Activated T-helper 2 cell treated with anti-CD3 and anti-CD28 coated beads, Interferon-gamma antibody, Interleukin-2, Interleukin-4, amounts not matched to agents 10 μg/mL and 5 μg/mL and 100 μg/mL, durations not matched to agents 14 hours and 24 hours and 36 hours (primary cell): ENCODE data around the gene FAT1. TPM values are rescaled to one million over a fixed set of nuclear protein-coding genes. Genes with fewer than 3 reads are reported as not detected.

Source experiments
- DNase-seq: peaks from one replicate; pipeline ENCODE4 v3.0.0; 2021; ENCODE audit warnings: low spot score
- H3K27ac Mint-ChIP-seq: one replicate; pipeline ENCODE4 v1.8.0; 2021; ENCODE audit warnings: mixed read lengths
- H3K27me3 Mint-ChIP-seq: one replicate; pipeline ENCODE4 v1.8.0; 2021; ENCODE audit warnings: low read depth, mixed read lengths
- H3K36me3 Mint-ChIP-seq: one replicate; pipeline ENCODE4 v1.8.0; 2021; ENCODE audit warnings: low read depth, mixed read lengths
- H3K4me1 Mint-ChIP-seq: one replicate; pipeline ENCODE4 v1.8.0; 2021; ENCODE audit warnings: low read depth, mixed read lengths
- H3K4me3 Mint-ChIP-seq: one replicate; pipeline ENCODE4 v1.8.0; 2021; ENCODE audit warnings: low read depth, mild to moderate bottlenecking, moderate library complexity, mixed read lengths
- H3K9me3 Mint-ChIP-seq: one replicate; pipeline ENCODE4 v1.8.0; 2021; ENCODE audit warnings: mixed read lengths
- intact Hi-C: fragments of 100-400 bp; cut with micrococcal nuclease; formaldehyde crosslinking; loops from one replicate; pipeline ENCODE4 v1.15.1; 2023
- total RNA-seq: library from RNA; stranded (reverse); gene quantifications from 2 replicates; pipeline ENCODE4 v1.2.3, GENCODE V29; 2022

FAT1 gene
- total RNA-seq, 1 donor from 2014 or later, result 0.05 TPM

DNA sequence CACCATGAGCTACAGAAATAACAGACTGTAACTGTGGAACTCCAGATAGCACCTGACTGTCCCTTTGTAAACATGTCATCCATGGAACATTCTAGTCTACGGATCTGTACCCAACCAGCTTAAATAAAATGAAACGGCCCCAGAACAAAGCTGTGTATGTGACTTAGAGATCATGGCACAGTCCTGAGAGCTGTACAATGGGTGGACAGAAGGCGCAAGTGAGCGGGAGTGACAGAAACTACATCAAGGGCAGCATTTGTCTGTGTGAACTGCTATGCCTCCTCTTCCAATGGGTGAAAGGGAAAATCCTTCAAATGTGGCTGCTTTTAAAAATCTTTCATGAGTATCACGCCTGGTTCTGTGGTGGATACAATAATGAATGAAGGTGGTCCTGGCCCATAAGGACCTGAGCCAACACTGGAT is 72.5 kb downstream of the FAT1 start:
- H3K27ac Mint-ChIP-seq, result no peak overlapping the region
- DNase-seq, result no peak
- no peaks in the 10 kb centered on the region for H3K4me1 Mint-ChIP-seq
- no peaks in the 10 kb centered on the region for H3K36me3 Mint-ChIP-seq
- intact Hi-C loops, result no loop called here
- H3K9me3 Mint-ChIP-seq, result no peaks in the 10 kb centered on the region
- H3K27me3 Mint-ChIP-seq, result no peaks in the 10 kb centered on the region
- no peak overlapping the region for H3K4me3 Mint-ChIP-seq

DNA sequence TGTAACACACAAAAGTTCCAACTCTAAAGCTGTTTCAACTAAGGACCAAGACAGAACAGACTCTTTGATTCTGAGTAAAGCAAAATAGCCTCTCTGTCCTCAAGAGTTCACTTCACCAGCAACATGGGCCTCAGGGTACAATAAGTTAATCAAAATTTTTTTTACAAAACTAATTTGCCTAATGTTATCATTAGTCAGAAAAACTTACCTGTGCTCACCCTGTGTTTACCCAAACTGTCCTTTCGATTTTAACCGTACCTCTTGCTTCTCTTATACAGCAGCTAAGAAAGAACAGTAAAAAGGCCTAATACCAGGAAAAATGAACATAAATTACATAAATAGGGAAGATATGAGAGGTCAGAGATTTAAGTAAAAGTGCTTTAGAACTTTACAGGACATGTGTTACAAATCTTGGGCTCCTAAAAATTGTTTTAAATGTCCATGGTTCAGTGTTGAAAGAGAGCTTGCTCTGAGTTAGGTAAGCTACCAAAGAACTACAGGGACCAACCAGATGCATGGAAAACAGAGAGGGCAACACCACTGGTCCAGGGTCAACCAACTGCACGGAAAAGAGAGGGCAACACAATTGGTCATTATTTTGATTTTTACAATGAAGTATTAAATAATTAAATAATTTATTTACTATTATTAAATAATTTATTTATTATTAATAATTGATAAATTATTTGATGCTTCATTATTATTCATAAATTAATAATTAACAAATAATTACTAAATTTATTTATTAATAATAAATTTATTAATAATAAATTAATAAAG is 73.1 kb downstream of the FAT1 start:
- Mint-ChIP-seq H3K4me3 (no peak overlapping the region), H3K27me3 (no peaks in the 10 kb centered on the region), H3K4me1 (no peaks in the 10 kb centered on the region), H3K36me3 (no peaks in the 10 kb centered on the region), H3K9me3 (no peaks in the 10 kb centered on the region), H3K27ac (no peak overlapping the region)
- DNase-seq, result no peak
- intact Hi-C loops, result no loop called here

DNA sequence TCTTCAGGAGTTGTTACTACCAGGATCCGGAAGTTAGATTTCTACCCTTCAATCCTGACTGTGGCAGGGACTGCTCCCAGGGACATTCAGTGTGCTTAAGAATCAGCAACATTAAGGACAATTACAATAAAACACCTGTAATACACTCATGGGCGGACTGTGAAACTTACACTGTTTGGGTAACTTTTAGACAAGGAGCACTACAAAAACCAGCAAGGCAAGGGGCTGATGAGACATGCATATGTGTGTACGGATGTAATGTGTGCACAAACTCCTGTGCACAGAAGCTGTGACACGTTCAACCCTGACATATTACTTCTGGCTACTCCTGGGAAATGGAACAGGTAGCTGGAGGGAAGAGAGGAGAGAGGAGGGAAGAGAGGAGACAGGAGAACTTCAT is 75.8 kb downstream of the FAT1 start:
- Mint-ChIP-seq H3K9me3 (no peaks in the 10 kb centered on the region), H3K27ac (no peak overlapping the region), H3K27me3 (no peaks in the 10 kb centered on the region), H3K36me3 (no peaks in the 10 kb centered on the region), H3K4me3 (no peak overlapping the region), H3K4me1 (no peaks in the 10 kb centered on the region)
- intact Hi-C loops, result no loop called here
- DNase-seq, result no peak

DNA sequence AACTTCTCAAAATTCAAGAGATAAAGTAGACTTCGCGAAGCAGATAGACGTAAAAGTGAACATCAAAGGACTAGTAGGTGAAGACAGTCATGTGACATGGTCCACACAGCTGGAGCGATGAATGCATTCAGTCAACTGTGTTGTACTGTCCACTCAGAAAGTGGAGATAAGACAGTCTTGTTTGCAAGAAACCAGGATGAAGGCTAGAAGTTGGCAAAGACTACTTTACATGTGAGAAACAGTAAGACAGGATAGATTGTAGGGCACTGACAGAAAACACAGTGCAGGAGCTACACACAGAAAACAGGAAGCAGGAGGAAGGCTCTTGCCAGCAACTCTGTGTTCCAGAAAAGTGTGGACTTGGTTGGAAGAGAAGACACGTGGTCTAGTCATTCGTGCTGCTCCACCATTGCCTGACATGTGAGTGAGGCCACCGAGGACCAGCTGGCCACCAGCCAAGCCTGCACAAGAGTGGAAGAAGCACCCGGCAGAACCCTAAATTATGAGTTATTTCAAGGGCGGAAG is 78.9 kb downstream of the FAT1 start:
- Mint-ChIP-seq H3K9me3 (no peaks in the 10 kb centered on the region), H3K36me3 (no peaks in the 10 kb centered on the region), H3K27ac (no peak overlapping the region), H3K27me3 (no peaks in the 10 kb centered on the region), H3K4me1 (no peaks in the 10 kb centered on the region), H3K4me3 (no peak overlapping the region)
- DNase-seq, result no peak
- intact Hi-C loops, result no loop called here

DNA sequence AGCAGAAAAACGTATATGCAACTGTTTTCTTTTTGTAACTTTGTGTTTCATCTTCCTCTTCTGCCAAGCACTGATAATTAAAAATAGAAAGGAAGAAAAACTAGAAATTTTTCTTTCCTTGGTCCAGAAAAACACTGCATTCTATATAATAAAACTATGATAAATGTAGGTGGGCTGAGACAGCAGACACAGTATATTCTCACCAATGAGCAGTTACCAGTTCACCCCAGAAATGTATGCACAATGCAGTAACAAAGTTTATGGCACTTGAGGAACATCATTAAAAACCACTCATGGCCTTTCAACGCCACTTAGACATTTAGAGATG is 79.4 kb downstream of the FAT1 start:
- DNase-seq, result no peak
- Mint-ChIP-seq H3K27ac (no peak overlapping the region), H3K36me3 (no peaks in the 10 kb centered on the region), H3K4me3 (no peak overlapping the region), H3K9me3 (no peaks in the 10 kb centered on the region), H3K4me1 (no peaks in the 10 kb centered on the region), H3K27me3 (no peaks in the 10 kb centered on the region)
- intact Hi-C loops, result no loop called here

DNA sequence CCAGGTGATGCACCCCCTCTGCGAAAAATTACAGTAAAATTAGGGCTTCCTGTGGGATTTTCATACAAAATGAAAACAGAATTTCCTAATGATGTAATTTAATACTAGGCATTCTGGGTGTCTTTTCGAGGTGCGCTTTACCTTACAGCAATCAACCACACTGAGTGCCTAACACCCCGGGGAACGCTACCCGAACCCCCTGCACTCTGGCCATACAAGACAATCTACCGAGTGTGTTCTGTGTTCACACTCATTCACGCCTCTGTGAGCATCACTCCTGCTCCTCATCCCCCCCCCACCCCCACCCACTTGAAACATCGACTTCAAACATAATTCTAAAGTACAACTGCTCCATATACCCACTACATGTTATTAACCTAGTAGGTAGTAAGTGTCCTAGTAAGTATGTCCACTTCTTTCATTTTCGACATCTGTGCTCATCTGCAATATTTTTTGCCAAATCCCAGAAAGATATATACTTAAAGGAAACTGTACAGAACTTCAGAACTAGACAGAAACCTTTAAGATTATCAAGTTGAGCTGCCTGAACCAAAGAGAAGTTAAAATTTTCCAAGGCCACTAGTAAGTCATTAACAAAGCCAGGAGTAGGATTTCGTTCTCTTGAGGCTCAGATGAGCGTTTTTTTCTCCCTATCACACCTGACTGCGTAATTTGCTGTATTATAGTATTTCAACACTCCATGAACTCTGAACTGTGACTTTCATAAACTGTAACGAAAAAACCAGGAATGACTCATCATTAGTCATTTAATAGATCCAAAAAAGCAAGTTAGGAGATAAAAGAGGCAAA is 80.0 kb downstream of the FAT1 start:
- H3K27me3 Mint-ChIP-seq, result no peaks in the 10 kb centered on the region
- H3K4me3 Mint-ChIP-seq, result no peak overlapping the region
- H3K36me3 Mint-ChIP-seq, result no peaks in the 10 kb centered on the region
- intact Hi-C loops, result no loop called here
- H3K4me1 Mint-ChIP-seq, result no peaks in the 10 kb centered on the region
- H3K9me3 Mint-ChIP-seq, result no peaks in the 10 kb centered on the region
- H3K27ac Mint-ChIP-seq, result no peak overlapping the region
- no peak for DNase-seq

DNA sequence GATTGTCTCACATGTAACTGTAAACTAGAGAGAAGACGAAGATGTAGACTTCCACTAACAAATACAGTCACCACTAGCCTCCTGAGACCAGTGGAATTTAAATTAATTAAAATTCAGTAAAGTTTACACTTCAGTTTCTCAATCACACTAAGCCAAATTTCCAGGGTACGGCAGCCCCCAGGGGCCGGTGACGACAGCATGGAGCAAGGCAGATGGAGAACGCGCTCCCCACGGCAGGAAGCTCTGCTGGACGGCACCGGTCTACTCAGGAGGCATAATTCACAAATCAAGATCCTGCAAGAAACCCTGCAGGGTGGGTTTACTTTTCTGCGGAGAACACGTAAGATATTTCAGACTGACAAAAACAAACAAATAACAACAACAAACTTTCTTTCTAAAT is 80.7 kb downstream of the FAT1 start:
- no peak overlapping the region for H3K4me3 Mint-ChIP-seq
- no peak overlapping the region for H3K27ac Mint-ChIP-seq
- no peaks in the 10 kb centered on the region for H3K27me3 Mint-ChIP-seq
- H3K36me3 Mint-ChIP-seq, result no peaks in the 10 kb centered on the region
- no peaks in the 10 kb centered on the region for H3K4me1 Mint-ChIP-seq
- DNase-seq, result no peak
- intact Hi-C loops, result no loop called here
- no peaks in the 10 kb centered on the region for H3K9me3 Mint-ChIP-seq

DNA sequence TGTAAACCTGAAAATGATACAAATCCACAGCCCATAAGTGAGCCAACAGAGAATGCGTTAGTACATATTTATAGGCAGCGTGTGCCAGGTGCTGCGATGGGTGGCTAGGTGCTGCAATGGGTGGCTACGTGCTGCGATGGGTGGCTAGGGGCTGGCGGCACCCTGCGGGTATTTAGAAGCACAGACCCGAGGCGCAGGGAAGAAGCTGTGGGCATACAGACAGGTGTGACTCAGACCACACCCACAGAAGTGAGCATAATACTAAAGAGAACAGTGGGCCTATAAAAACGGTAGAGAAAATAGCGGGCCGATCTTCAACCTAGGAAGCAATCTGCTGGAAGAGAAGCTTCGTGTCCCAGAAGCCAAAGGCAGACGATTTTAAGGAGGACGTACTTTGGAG is 81.1 kb downstream of the FAT1 start:
- no peak for DNase-seq
- Mint-ChIP-seq H3K9me3 (no peaks in the 10 kb centered on the region), H3K36me3 (no peaks in the 10 kb centered on the region), H3K4me1 (no peaks in the 10 kb centered on the region), H3K4me3 (no peak overlapping the region), H3K27ac (no peak overlapping the region), H3K27me3 (no peaks in the 10 kb centered on the region)
- intact Hi-C loops, result no loop called here

DNA sequence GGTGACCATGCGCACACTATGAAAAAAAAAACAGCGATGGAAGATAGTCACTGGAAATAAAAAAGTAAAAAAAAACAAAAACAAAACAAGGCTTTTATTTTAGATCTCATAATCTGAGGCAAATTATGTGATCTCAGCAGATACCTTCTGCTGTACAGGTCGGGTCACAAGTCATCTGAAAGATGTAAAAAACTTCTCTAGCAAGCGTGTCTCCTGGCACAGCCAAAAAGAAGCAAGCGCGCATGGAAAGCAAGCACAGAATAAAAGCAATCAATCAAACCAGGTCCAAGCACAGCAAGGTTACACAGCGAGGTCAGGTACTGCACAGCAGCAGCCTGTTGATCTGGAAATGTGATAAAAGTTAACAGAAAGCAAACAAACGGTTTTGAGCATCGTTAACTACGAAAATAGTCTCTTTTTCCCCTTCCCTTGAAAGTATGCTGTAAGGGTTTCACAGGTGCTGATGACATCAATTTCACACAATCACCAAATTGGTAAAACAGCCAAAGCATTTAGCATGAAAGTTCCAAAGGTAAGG is 89.0 kb downstream of the FAT1 start:
- H3K27ac Mint-ChIP-seq, result no peak overlapping the region
- no peaks in the 10 kb centered on the region for H3K36me3 Mint-ChIP-seq
- no peaks in the 10 kb centered on the region for H3K9me3 Mint-ChIP-seq
- H3K4me3 Mint-ChIP-seq, result no peak overlapping the region
- DNase-seq, result no peak
- intact Hi-C loops, result no loop called here
- no peaks in the 10 kb centered on the region for H3K4me1 Mint-ChIP-seq
- H3K27me3 Mint-ChIP-seq, result no peaks in the 10 kb centered on the region

DNA sequence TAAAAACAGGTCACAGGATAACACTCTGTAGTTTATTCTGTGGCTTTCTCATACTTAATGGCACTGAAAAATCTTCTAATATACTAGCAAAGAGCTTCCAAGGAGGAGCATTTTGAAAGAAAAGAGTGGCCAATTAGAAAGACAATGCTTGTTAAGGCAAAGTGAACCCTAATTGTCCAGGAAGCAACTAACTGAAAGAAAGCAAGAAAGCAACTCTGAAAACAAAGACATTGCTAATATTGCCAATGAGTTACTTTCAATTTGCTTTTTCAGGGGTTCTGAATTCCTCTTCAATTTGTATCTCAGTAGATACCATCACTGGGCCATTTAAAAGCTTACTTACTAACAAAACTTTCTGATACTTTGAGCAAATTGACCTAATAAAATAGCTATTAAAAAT is 89.8 kb downstream of the FAT1 start:
- DNase-seq, result no peak
- intact Hi-C loops, result no loop called here
- Mint-ChIP-seq H3K27me3 (no peaks in the 10 kb centered on the region), H3K4me3 (no peak overlapping the region), H3K27ac (no peak overlapping the region), H3K36me3 (no peaks in the 10 kb centered on the region), H3K9me3 (no peaks in the 10 kb centered on the region), H3K4me1 (no peaks in the 10 kb centered on the region)

DNA sequence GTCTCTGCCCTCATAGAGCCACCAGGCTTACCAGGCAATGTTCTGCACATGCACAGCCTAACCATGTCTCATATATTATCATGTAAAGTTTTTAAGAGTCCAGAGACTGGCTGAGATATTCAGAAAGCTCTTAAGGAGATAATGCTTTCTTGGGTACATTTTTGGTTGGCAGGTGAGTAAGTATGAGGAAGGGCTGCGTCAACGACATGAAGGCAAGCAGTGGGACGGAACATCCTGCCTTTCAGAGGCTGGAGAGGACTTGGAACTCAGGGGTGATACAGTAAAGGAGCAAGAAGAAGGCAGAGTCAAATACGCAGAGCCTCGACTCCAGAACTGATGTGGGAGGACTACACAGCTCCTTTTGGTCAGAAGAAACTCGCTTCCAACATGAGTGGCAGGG is 93.5 kb downstream of the FAT1 start:
- H3K4me3 Mint-ChIP-seq, result no peak overlapping the region
- H3K4me1 Mint-ChIP-seq, result peaks cover 9% of the 10 kb centered on the region
- H3K27ac Mint-ChIP-seq, result no peak overlapping the region
- H3K36me3 Mint-ChIP-seq, result no peaks in the 10 kb centered on the region
- intact Hi-C loops, result no loop called here
- H3K9me3 Mint-ChIP-seq, result peaks cover 7% of the 10 kb centered on the region
- no peaks in the 10 kb centered on the region for H3K27me3 Mint-ChIP-seq
- DNase-seq, result no peak

DNA sequence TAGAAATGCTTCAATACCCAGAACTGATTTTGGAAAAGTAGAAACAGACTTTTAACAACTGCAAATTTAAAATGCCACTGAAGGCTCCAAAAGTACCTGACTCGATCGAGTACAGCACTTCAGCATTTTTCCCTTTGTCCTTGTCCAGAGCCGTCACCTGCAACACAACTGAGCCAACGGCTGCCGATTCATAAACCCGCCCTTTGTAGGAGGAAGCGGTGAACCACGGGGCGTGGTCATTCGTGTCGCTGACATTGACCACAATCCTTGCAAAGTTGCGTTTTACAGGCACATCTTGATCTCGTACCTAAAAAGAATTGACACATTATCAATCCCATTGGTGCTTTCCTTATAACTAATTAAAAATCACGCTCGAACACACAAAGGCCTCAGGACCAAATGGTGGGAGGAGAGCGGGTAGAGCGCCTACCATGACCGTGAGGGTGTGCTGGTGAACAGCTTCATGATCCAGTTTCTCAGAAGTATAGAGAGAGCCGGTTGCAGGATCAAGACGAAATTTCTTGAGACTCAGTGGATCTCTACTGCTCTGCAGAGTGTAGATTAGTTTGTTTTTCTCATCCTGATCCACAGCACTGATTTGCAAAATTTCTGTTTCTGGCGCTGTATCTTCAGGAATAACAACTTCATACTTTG is 95.5 kb downstream of the FAT1 start:
- no peak overlapping the region for H3K27ac Mint-ChIP-seq
- no peaks in the 10 kb centered on the region for H3K27me3 Mint-ChIP-seq
- intact Hi-C loops, result no loop called here

More for the DNA sequence above, 95.5 kb downstream of the FAT1 start:
- H3K36me3 Mint-ChIP-seq, result no peaks in the 10 kb centered on the region
- peaks cover 9% of the 10 kb centered on the region for H3K4me1 Mint-ChIP-seq
- DNase-seq, result peak; percentile 31
- H3K9me3 Mint-ChIP-seq, result peaks cover 7% of the 10 kb centered on the region
- H3K4me3 Mint-ChIP-seq, result no peak overlapping the region
